Measurements from ENCODE around the gene CCDC177. TPM values are rescaled to one million over a fixed set of nuclear protein-coding genes. Genes with fewer than 3 reads are reported as not detected.

The CCDC177 gene
- total and polyA plus RNA-seq, 7 experiments from 2014 or later, result not detected

- CTCF ChIA-PET, result no interaction called here
- Histone ChIP-seq H3K9me3 (ENCODE audit: control insufficient read depth in 2 of 3, low read length in 3 of 3) (no peaks in the 10 kb centered on the region), H3K4me3 (ENCODE audit: low read length) (no peak overlapping the region), H3K36me3 (ENCODE audit: control insufficient read depth in 2 of 3, insufficient read depth in 3 of 3, low read length in 3 of 3) (no peaks in the 10 kb centered on the region), H3K27ac (ENCODE audit: low read depth, low read length) (no peak overlapping the region), H3K4me1 (ENCODE audit: control insufficient read depth in 2 of 2, insufficient read depth in 2 of 2, low read length in 2 of 2) (no peaks in the 10 kb centered on the region), H3K27me3 (ENCODE audit: control insufficient read depth in 2 of 2, insufficient read depth in 2 of 2, low read length in 2 of 2) (no peaks in the 10 kb centered on the region)
- POLR2A ChIA-PET, result no interaction called here
- Mint-ChIP-seq H3K4me3 (no peak overlapping the region), H3K36me3 (no peaks in the 10 kb centered on the region), H3K4me1 (no peaks in the 10 kb centered on the region), H3K27ac (no peak overlapping the region), H3K27me3 (peaks cover 0 to 14% (median 9%) of the 10 kb centered on the region in 5 donors), H3K9me3 (no peaks in the 10 kb centered on the region)
- intact Hi-C loops (cut with micrococcal nuclease), result no loop called here
- no peak for ATAC-seq
- no peak for DNase-seq
Measured at GRCh38 chr14:69522026-69522425, 52.6 kb downstream of the CCDC177 start.

Other genes starting within 250 kb of the CCDC177 start
- 100 to 1,000 TPM in 2 of 5 experiments, 10 to 100 TPM in 3; 85.1 to 330 (median 96.3) TPM for gene ERH, start 176.6 kb downstream of the CCDC177 start, total RNA-seq
- gene ERH, start 176.6 kb downstream of the CCDC177 start, polyA plus RNA-seq, result 10 to 100 TPM; 26.4 to 67.9 TPM
- gene SLC39A9, start 176.2 kb downstream of the CCDC177 start, total RNA-seq, result 10 to 100 TPM; 27.2 to 50.3 (median 35.3) TPM
- gene SLC39A9, start 176.2 kb downstream of the CCDC177 start, polyA plus RNA-seq, result 10 to 100 TPM; 12.3 to 22.7 TPM
- under 1 TPM; 0.07 to 0.74 (median 0.30) TPM for gene PLEKHD1, start 90.1 kb downstream of the CCDC177 start, total RNA-seq
- under 1 TPM in 1 of 2 donors, not detected in 1; 0.23 TPM for gene PLEKHD1, start 90.1 kb downstream of the CCDC177 start, polyA plus RNA-seq
- gene SUSD6, start 36.7 kb upstream of the CCDC177 start, total RNA-seq, result 10 to 100 TPM; 42.9 to 90.8 (median 65.0) TPM
- gene SUSD6, start 36.7 kb upstream of the CCDC177 start, polyA plus RNA-seq, result 1 to 10 TPM; 4.3 to 6.3 TPM
- gene SRSF5, start 192.3 kb upstream of the CCDC177 start, total RNA-seq, result 1,000 to 10,000 TPM in 4 of 5 experiments, 100 to 1,000 TPM in 1; 355 to 1,361 (median 1,191) TPM
- 1,000 to 10,000 TPM; 1,397 to 1,617 TPM for gene SRSF5, start 192.3 kb upstream of the CCDC177 start, polyA plus RNA-seq
- gene SLC10A1, start 222.4 kb upstream of the CCDC177 start, total RNA-seq, result not detected
- gene SLC10A1, start 222.4 kb upstream of the CCDC177 start, polyA plus RNA-seq, result under 1 TPM in 1 of 2 donors, not detected in 1; 0.14 TPM

All from naive thymus-derived CD4-positive, alpha-beta T cell (primary cell).